DND-41 (cell line): ENCODE data around the gene RCCD1.

Experiments used
- CTCF ChIP-seq: IDR thresholded peaks from 2 replicates; pipeline ENCODE4 v1.5.1; 2012; ENCODE audit warnings: borderline replicate concordance, low read length, moderate library complexity, mild to moderate bottlenecking; ENCODE audit not compliant: poor library complexity, severe bottlenecking; ENCODE audit errors: extremely low read depth
- EZH2 ChIP-seq: IDR thresholded peaks from 3 replicates; pipeline ENCODE4 v1.6.1; 2012; ENCODE audit warnings: borderline replicate concordance, low read depth, mild to moderate bottlenecking, moderate library complexity, low read length, inconsistent platforms; ENCODE audit not compliant: severe bottlenecking

- TF ChIP-seq CTCF, result no peak
- TF ChIP-seq EZH2, result no peak
Measured at GRCh38 chr15:90929246-90930019, 25.3 kb upstream of the RCCD1 start.
